Activated CD4-positive, alpha-beta T cell treated with anti-CD3 and anti-CD28 coated beads, Interleukin-2, amount 50 U/mL, for 16 hours (primary cell): Measurements from ENCODE around the gene TCN2.
A peak's percentile ranks its signal among the peaks of the same experiment; 100 is the strongest.
"Not testable (repeated sequence)": the region's sequence is repeated elsewhere in the genome, so short reads cannot be mapped to it uniquely, and the experiment has no call there.

Experiments used
- DNase-seq: peaks from one replicate; pipeline ENCODE4 v3.0.0-alpha.2; 2020

The TCN2 gene

DNA sequence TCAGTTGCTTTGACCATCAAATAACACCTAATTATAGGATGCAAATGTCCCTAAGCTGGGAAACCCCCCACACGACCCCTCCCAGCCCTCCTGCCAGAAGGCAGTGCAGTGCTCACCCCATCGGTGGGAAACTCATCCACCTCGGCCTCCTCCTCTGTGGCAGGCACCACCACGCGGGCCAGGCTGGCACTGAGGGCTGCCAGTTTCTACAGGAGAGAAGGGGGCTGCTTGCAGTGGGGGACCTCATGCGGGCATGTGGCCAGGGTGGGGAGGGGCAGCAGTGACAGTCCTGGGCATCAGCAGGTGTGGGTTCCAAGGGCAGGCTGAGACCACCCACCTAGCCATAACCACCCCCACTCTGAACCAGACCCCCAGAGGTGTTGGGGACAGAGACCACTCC, 26.1 kb upstream of the TCN2 start:
- DNase-seq, result no peak

DNA sequence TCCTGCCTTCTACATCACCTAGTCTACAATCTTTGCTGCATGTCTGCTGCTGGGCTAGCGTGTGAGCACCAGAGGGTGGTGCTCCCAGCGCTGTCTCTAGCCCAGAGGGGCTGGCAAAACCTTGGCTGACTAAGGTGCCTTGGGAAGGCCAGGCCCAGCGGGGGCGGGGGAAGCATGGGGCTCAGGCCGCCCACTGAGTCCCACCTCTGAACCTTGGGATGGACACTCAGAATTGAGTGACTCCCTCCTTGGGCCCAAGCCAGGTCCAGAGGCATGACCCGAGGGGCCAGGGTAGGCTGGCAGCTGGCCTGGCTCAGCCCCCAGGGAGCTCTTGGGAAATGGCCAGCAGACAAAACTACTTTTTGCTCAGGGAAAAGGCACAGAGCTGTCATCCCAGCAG, 24.9 kb upstream of the TCN2 start:
- DNase-seq, result no peak

DNA sequence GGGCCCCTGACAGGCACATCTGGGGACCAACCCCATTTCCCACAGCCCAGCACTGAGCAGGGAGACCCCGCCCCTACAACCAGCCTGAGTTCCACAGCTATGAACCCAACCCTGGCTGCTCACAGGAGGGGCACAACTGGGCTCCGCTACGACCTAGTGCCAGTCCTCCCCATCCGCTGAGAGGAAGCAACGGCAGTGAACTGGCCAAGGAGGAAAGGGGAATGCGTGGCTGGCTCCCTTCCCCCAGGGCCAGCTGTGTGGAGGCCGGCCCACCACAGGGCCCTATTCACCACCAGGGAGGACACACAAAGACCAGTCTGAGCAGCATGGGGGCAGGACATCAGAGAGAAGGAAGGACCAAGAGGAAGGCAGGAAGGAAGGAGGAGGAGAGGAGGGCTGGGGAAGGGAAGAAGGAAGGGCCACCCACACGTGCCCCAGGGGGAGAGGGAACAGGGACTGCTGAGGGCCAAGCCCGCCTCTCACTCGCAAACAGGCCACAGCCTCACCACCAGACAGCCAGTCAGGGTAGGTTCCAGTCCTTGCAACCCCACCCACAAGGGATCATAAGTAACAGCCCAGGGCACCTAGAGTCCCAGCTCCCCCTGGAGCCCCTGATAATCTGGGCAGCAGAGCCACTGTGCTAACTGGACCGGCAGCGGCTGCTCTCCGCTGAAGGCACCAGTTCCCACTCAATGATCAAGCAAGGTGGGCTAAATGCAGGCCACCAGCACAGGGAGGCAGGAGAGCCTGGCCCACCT, 24.0 kb upstream of the TCN2 start:
- DNase-seq, result no peak

DNA sequence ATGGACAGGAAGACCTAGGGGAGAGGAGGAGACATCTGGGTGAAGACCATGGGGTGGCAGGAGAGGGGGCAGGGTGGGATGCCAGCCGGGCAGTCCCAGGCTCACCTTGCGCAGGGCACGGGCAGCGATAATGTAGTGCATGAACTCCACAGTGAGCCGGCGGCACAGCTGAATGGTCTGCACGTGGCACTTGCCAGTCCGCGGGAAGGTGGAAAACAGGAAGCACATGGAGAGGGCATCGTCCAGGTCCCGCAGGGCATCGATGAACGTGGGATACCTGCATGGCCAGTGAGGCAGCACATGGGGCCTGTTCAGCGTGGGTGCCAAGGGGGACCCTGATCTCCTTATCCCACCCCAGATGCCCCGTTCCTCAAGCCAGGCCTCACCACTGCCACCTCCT, 22.5 kb upstream of the TCN2 start:
- DNase-seq, result no peak

DNA sequence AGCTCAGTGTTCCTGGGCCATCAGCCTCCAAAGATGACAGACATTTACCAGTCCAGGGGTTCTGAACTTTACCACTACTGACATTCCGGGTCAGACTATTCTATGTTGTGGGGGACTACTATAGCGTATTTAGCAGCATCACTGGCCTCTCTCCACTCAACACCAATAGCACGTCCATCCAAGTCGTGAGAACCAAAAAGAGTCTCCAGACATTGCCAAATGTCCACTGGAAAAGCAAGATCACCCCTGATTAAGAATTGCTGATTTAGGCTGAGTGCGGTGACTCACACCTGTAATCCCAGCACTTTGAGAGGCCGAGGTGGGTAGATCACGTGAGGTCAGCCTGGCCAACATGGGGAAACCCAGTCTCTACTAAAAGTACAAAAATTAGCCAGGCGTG, 20.6 kb upstream of the TCN2 start:
- no peak for DNase-seq

DNA sequence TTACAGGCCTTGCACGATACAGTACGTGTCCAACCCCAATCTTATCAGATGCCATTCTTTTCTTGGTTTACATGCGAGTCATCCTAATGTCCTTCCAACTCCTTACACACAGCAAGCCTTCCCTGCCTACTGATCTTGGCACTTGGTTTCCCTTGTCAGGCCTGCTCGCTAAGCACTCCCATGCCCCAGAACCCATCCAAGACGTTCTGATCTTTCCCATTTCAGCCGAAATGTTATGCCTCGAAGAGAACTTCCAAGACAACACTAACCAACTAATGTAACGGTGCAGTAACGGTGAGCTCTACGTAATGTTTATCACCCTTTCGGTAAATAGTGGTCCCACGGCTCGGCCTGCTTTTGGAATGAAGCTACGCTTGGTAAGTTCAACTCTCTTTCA, 15.8 kb upstream of the TCN2 start:
- no peak for DNase-seq

DNA sequence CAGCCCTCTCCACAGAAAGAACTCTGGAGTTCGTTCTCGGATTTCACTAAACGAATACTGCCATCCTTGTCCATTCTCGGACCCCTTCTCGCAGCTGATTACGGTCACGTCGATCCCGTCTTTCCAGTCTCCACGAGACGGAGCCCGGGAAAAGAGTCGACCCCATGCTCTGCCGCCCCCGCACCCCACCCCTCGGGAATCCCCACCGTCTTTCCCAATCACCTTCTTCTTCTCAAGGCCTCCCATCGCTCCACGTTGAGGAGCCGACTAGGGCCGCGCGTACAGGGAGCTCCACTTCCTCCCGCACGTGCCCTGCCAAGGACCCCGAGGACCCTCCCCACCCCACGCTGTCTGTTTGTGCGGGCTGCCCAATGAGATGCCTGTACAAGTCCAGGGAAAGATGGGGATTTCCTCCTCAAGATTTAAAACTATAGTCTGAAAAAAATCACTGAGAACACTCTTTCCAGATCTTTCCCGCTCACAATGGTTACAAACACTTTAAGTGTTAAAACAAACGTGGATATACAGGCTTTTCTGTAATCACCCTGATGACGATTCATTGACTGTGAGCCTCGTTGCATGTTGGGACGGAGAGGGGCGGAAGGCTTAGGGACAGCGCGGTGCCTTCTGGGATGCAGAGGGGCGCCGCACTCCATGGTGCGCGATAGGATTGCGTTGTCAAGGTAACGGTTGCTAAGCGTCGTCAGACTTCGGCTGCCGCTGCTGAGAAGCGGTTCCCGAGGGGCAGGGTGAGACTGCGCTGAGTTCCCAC, 15.2 kb upstream of the TCN2 start, which contains the start of gene PES1:
Gene PES1 (minus strand): TSS at position 323 of the 772 bp plus-strand sequence. CDS start 77 bp downstream, at position 246.
- peak; percentile 96 for DNase-seq

DNA sequence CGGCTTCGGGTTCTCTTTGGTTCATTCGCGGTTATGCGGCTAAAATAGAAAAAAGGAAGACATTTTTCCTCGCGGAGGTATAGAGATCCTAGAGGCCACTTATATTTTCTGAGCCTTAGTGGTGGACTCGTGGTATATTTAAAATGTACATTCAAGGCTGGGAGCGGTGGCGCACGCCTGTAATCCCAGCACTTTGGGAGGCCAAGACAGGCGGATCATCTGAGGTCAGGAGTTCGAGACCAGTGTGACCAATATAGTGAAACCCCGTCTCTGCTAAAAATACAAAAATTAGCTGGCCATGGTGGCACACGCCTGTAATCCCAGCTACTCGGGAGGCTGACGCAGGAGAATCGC, 14.6 kb upstream of the TCN2 start:
- DNase-seq, result not testable (repeated sequence)

DNA sequence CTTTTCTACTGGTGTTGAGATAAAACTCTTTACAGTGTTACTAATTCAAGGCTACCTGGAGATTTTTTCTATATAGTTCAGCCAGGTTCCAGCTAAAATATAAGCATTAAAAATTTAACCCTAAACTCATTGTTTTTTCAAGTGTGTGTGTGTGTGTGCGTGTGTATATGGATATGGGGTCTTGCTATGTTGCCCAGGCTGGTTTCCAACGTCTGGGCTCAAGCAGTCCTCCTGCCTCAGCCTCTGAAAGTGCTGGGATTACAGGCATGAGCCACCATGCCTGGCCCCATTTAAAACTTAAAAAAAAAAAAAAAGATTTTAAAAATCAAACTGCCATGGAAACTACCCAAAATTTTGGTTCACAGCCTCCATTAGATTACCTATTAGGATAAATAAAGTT, 10.8 kb upstream of the TCN2 start:
- no peak for DNase-seq

DNA sequence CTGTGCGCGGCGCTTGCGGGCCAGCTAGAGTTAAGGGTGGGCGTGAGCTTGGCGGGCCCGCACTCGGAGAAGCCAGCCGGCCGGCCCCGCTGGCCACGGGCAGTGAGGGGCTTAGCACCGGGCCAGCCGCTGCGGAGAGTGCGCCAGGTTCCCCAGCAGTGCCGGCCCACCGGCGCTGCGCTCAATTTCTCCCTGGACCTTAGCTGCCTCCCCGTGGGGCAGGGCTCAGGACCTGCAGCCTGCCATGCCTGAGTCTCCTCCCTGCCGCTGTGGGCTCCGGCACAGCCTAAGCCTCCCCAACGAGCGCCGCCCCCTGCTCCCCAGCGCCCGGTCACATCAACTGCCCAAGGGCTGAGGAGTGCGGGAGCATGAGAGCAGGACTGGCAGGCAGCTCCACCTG, 10.1 kb upstream of the TCN2 start:
- DNase-seq, result no peak

DNA sequence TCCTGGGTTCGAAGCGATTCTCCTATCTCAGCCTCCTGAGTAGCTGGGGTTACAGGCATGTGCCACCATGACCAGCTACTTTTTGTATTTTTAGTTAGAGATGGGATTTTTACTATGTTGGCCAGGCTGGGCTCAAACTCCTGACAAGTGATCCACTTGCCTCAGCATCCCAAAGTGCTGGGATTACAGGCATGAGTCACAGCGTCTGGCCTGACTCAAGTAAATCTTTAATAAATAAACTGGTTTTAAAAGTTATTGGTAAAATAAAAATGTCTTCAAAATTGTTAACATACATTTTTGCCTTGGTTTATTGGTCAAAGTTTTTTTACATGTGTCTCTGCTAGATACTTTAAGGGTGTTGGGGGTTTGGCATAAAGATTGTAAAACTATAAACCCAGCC, 8.0 kb upstream of the TCN2 start:
- no peak for DNase-seq

DNA sequence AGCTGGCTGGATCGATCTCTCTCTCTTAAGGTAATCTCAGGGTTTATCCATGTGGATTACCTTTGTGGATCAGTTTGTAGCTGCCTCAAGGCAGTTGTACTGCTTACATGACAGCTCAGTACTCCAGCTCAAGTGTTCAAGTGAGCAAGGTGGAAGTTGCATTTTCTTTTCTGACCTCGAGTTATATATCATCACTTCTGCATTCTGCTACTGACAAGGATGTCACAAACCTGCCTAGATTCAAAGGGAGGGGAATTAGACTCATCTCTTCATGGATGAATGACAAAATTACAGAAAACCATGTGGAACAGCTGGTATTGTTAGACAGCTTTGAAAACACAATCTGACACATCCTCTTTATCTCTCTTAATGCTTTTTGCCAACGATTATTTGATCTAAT, 6.1 kb upstream of the TCN2 start:
- no peak for DNase-seq

DNA sequence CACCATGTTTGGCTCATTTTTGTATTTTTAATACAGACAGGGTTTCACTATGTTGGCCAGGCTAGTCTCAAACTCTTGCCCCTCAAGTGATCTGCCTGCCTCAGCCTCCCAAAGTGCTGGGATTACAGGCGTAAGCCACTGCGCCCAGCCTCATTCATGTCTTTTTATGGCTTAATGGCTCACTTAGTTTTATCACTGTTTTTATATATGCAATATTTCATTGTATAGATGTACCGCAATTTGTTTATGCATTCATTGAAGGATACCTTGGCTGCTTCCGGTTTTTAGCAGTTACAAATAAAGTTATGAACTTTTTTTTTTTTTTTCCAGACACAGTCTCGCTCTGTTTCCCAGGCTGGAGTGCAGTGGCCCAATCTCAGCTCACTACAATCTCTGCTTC, 5.5 kb upstream of the TCN2 start:
- no peak for DNase-seq

DNA sequence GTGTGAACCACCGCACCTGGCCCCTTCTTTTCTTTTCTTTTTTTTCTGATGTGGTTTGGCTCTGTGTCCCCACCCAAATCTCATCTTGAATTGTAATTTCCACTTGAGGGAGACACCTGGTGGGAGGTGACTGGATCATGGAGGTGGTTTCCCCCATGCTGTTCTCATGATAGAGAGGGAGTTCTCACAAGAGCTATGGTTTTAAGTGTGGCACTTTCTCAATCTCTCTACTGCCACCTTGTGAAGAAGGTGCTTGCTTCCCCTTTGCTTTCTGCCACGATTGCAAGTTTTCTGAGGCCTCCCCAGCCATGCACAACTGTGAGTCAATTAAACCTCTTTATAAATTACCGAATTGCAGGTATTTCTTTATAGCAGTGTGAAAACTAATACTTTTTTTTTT, 4.9 kb upstream of the TCN2 start:
- DNase-seq, result peak; percentile 40

DNA sequence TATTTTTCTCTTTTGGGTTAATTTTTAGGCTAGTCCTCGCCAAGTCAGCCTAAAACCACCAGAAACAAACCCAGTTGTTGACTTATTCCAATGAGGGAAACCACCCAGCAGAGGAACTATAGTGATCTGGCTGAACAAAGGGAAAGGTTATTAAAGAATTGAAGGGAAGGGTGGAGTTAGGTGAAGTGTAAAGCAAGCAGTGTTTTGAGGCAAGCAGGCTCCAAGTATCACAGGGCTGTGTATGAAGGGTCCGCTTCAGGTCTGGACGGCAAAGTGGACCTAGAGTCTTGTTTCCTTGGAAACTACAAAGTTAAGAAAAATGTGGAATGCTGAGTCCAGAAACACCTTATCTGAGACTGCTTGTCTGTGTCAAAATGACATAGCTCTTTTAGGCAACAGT, 3.2 kb upstream of the TCN2 start:
- no peak for DNase-seq

DNA sequence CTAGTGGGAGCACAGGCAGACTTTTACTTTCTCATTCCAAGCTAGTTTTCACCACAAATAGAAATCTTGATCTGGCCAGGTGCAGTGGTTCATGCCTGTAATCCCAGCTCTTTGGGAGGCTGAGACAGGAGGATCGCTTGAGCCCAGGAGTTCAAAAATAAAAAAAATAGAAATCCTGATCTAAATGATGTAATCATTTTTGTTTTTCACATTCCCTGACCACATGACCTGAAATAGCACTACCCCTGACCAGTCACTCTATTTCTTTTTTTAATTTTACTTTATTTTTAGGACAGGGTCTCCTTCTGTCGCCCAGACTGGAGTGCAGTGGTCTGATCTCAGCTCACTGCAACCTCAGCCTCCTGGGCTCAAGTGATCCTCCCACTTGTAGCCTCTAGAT, 2.3 kb upstream of the TCN2 start:
- DNase-seq, result no peak

DNA sequence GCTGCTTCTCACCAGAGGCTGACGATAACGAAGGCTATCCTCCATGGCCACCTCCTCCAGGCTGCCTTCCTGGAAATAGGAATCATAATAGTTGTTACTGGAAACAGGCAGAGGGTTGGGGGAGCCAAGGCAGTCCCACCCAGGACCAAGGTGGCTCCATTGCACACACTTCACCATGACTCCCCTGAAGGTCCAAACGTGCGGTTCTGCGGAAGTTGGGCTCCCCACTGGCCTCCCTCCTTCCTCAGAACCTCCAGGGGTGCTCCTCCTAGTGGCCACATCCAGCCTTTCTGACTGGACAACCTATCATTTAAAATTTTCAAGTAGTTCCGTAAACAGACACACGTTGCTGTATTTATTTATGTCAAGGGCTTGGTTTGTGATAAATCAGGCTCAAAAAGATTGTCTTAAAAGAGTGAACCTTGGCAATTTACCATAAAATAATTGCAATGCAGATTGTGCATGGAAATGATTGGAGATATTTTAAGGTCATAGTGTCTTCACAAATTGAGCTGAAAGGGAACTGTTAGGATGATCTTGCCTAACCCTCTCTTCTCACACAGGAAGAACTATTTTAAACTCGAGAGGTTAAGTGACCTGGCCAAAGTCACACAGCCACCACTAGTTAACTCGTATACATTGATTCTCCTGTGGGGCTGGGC, 1.4 kb upstream of the TCN2 start:
- DNase-seq, result peak; percentile 55

DNA sequence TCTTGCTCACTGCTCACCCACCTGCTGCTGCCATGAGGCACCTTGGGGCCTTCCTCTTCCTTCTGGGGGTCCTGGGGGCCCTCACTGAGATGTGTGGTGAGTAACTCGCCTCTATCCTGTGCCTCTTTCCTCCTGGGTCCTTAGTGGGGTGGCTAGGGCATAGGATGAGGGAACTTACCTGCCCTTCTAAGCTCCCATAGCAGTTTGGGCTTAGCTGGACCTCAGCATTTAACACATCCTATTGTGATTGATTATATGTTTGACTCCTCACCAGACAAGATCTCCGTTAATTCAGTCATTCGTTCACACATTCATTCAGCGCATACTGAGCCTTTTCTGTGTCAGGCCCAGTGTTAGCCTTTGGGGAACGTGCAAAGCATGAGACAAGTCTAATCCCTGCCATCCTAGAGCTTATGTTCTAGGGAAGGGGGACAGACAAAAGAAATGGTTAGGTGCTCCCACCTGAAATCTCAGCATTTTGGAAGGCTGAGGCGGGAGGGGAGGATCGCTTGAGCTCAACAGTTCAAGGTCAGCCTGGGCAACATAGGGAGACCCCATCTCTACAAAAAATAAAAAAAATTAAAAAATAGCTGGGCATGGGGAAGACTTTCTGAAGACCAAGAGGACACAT, 441 bp downstream of the TCN2 start:
- DNase-seq, result no peak

DNA sequence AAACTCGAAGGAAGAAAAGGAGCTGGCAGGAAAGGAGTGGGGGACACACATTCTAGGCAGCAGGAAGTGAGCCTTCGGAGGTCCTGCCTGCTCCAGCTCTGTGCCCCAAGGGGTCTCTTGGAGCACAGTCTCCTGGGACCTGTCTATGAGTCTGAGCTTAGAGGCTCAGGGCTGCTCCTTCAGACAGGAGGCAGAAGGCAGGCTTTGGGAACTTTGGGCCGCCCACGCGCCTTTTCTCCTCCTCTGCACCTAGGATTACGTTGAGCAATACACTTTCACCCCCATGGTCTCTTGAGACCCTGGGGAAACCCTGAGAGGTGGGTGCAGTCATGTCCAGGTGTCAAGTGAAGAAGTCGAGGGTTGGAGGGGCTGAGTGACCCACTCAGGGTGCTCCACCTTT, 965 bp downstream of the TCN2 start:
- no peak for DNase-seq

DNA sequence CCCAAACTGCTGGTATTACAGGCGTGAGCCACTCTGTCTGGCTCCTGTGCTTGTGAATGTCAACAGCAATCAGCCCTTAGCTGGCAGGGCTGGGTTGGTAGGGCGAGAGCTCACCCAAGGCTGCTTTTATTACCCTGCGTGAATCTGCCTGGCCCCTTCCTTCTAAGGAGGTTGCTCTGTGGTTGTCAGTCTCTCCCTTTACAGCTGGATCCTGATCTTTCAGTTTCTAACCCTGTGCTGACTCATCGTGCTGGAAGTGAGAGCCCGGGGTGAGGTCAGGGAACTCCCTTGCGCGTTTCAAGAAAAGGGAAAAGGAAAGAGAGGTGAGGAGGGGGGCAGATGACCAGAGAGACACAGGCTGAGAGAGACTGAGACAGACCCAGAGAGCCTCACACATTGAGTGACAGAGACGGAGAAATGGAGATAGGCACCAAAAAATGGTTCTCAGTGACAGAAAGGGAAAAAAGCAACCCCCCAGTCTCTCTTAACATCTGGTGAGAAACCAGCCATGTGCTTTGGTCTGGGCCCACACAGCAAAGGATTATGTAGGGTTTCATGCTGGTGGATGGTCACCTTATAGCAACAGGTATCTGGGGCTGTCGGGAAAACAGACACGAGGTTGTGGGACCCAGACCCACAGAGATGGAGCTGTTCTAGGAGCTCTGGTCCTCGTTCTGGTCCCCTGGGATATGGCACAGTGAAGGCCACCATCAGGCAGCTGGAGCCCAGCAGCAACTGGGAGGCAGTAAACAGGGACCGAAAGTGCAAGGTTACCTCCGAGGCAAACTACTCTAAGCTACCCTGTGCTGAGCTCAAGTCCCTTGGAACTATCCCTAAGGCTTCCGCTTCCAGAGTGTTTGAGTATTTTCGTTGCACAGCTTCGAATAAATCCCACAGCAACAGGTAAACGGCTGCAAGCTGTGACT, 2.5 kb downstream of the TCN2 start:
- DNase-seq, result peak; percentile 75

DNA sequence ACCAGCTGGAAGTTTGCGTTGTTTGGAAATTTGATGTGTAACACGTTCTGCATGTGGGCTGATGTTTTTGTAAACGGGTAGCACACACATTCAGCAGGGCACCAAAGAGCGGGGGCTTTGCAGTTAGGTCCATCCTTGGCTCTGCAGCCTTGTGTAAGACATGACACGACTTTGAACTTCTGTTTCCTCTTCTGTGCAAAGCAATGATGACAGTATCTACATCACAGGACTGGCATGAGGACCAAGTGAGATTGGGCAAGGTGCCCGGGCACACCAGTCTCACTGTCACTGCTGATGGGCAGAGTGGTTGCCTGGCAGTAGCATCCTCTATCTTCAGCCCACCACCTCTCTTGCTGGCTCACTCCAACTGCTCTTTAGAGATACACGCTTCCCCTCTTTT, 3.3 kb downstream of the TCN2 start:
- no peak for DNase-seq

DNA sequence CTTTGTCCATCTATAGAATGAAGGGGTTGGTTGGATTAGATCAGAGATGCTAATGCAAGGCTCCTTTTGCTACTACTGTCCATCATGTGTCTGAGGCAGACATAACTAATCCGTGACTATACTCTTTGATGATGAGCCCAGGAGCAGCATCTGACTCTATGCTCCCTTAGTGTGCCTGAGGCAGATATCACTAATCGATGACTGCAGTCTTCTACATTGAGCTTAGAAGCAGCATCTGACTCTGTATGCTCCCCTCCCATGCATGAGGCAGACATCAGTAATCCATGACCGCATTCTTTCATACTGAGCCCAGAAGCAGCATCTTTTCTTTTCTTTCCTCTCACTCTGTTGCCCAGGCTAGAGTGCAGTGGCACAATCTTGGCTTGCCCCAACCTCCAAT, 4.2 kb downstream of the TCN2 start:
- DNase-seq, result no peak

DNA sequence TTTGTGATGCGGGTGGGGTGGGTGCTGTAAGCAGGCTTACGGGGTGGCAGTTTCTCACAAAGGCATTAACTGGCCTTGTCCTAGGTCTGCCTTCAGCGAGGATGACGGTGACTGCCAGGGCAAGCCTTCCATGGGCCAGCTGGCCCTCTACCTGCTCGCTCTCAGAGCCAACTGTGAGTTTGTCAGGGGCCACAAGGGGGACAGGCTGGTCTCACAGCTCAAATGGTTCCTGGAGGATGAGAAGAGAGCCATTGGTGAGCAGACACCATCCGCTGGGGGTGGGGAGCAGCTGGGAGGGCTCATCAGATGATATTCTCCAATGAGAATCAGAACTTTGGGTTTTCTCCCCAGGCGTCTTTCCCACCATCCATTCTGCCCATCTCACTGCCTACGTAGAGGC, 5.8 kb downstream of the TCN2 start:
- no peak for DNase-seq
